Natural killer cell (primary cell): ENCODE results near the gene TMTC2. TPM values are rescaled to one million over a fixed set of nuclear protein-coding genes. Genes with fewer than 3 reads are reported as not detected.

Experiments
- ATAC-seq, 3 donors: fragments of 150-1000 bp in 2 of 3; fragments of 200-7000 bp in 1 of 3; cut with Tn5 transposase; 1 replicate in 1 of 3; 2 replicates in 2 of 3; pipeline ENCODE4 v1.10.0; 2021; ENCODE audit warnings: mild to moderate bottlenecking in 2 of 3, moderate library complexity in 2 of 3
- DNase-seq, 2 donors: peaks; one replicate each; pipeline versions ENCODE4 v3.0.0 to v3.0.0-alpha.2; 2013 to 2021; ENCODE audit warnings: mixed read lengths in 1 of 2
- H3K27ac ChIP-seq: one replicate; pipeline ENCODE4 v1.5.1; 2013; ENCODE audit warnings: mild to moderate bottlenecking, low read length
- H3K27me3 ChIP-seq: one replicate; pipeline ENCODE4 v1.6.1; 2013; ENCODE audit warnings: low read length; ENCODE audit not compliant: control insufficient read depth, insufficient read depth
- H3K36me3 ChIP-seq: one replicate; pipeline ENCODE4 v1.6.1; 2013; ENCODE audit warnings: low read length; ENCODE audit not compliant: control insufficient read depth, insufficient read depth
- H3K4me1 ChIP-seq: one replicate; pipeline ENCODE4 v1.6.1; 2013; ENCODE audit warnings: low read length; ENCODE audit not compliant: control insufficient read depth, insufficient read depth
- H3K4me3 ChIP-seq: one replicate; pipeline ENCODE4 v1.5.1; 2013; ENCODE audit warnings: low read length
- H3K9me3 ChIP-seq: one replicate; pipeline ENCODE4 v1.6.1; 2013; ENCODE audit warnings: low read length; ENCODE audit not compliant: control insufficient read depth, insufficient read depth
- H3K27ac Mint-ChIP-seq, 2 donors: one replicate each; pipeline ENCODE4 v1.8.0; 2022; ENCODE audit warnings: mild to moderate bottlenecking in 2 of 2, mixed read lengths in 2 of 2, moderate library complexity in 1 of 2
- H3K27me3 Mint-ChIP-seq, 2 donors: one replicate each; pipeline ENCODE4 v1.8.0; 2022; ENCODE audit warnings: low read depth in 2 of 2, mixed read lengths in 2 of 2
- H3K36me3 Mint-ChIP-seq: one replicate; pipeline ENCODE4 v1.8.0; 2022; ENCODE audit warnings: mixed read lengths
- H3K4me1 Mint-ChIP-seq, 2 donors: one replicate each; pipeline ENCODE4 v1.8.0; 2022; ENCODE audit warnings: mixed read lengths in 2 of 2
- H3K4me3 Mint-ChIP-seq: one replicate; pipeline ENCODE4 v1.8.0; 2022; ENCODE audit warnings: mild to moderate bottlenecking, moderate library complexity, mixed read lengths
- H3K9me3 Mint-ChIP-seq, 2 donors: one replicate each; pipeline ENCODE4 v1.8.0; 2022; ENCODE audit warnings: mixed read lengths in 2 of 2
- CTCF ChIP-seq: fragments of 200-600 bp; IDR thresholded peaks from one replicate; pipeline ENCODE4 v1.8.0; 2022; ENCODE audit warnings: antibody characterized with exemption
- WGBS: methylation state at CpG from one replicate; pipeline ENCODE4 v1.1.7; 2013; ENCODE audit warnings: missing lambda C conversion rate; ENCODE audit not compliant: insufficient coverage; 5-methylcytosine and 5-hydroxymethylcytosine counted together
- intact Hi-C: fragments of 100-400 bp; cut with micrococcal nuclease; formaldehyde crosslinking; loops from one replicate; pipeline ENCODE4 v1.14.2; 2022
- total RNA-seq, 4 donors: library from RNA; stranded (reverse); fragments of 120-200 nt in 1 of 4; gene quantifications; one replicate each; pipeline versions ENCODE4 v1.2.3 to v1.2.4, GENCODE V29; 2013 to 2022

TMTC2 gene
- total RNA-seq, 3 donors from 2014 or later (not counting 1 experiment from before 2014, with no cell fraction given): 1.4 to 2.3 (median 1.6) TPM

- Mint-ChIP-seq H3K4me3 (no peak overlapping the region), H3K27me3 (no peaks in the 10 kb centered on the region), H3K36me3 (no peaks in the 10 kb centered on the region), H3K9me3 (peaks cover 0 to 2% of the 10 kb centered on the region in 2 donors), H3K4me1 (no peaks in the 10 kb centered on the region), H3K27ac (no peak overlapping the region)
- H3K4me3 ChIP-seq: no peak overlapping the region
- DNase-seq: no peak
- H3K36me3 ChIP-seq: no peaks in the 10 kb centered on the region
- no peak for TF ChIP-seq CTCF
- no peaks in the 10 kb centered on the region for H3K27me3 ChIP-seq
- H3K27ac ChIP-seq: no peak overlapping the region
- no peaks in the 10 kb centered on the region for H3K4me1 ChIP-seq
- H3K9me3 ChIP-seq: no peaks in the 10 kb centered on the region
- intact Hi-C loops: no loop called here
- no peak for ATAC-seq
- no CpG with 5 or more reads among the region's 4 CpGs for WGBS
Observed at GRCh38 chr12:82971584-82971983, 284.9 kb downstream of the TMTC2 start.

- Histone ChIP-seq H3K9me3 (no peaks in the 10 kb centered on the region), H3K36me3 (no peaks in the 10 kb centered on the region), H3K27ac (no peak overlapping the region), H3K4me1 (no peaks in the 10 kb centered on the region), H3K27me3 (no peaks in the 10 kb centered on the region), H3K4me3 (no peak overlapping the region)
- WGBS: 93% methylated on average over 3 of the region's 3 CpGs
- Mint-ChIP-seq H3K36me3 (no peaks in the 10 kb centered on the region), H3K4me1 (no peaks in the 10 kb centered on the region), H3K27me3 (no peaks in the 10 kb centered on the region), H3K4me3 (no peak overlapping the region), H3K27ac (no peak overlapping the region), H3K9me3 (peaks cover 0 to 2% of the 10 kb centered on the region in 2 donors)
- TF ChIP-seq CTCF: no peak
- intact Hi-C loops: no loop called here
- ATAC-seq (no peak), DNase-seq (no peak)
Observed at GRCh38 chr12:82972624-82973023, 285.9 kb downstream of the TMTC2 start.

- TF ChIP-seq CTCF: no peak
- H3K27ac Mint-ChIP-seq: no peak overlapping the region
- Histone ChIP-seq H3K36me3 (no peaks in the 10 kb centered on the region), H3K4me1 (no peaks in the 10 kb centered on the region), H3K9me3 (no peaks in the 10 kb centered on the region), H3K27ac (no peak overlapping the region), H3K27me3 (no peaks in the 10 kb centered on the region), H3K4me3 (no peak overlapping the region)
- no peak overlapping the region for H3K4me3 Mint-ChIP-seq
- H3K36me3 Mint-ChIP-seq: no peaks in the 10 kb centered on the region
- DNase-seq (no peak), ATAC-seq (no peak)
- H3K9me3 Mint-ChIP-seq: peaks cover 0 to 2% of the 10 kb centered on the region in 2 donors
- intact Hi-C loops: no loop called here
- no peaks in the 10 kb centered on the region for H3K4me1 Mint-ChIP-seq
- WGBS: 78% methylated on average over 1 of the region's 3 CpGs
- H3K27me3 Mint-ChIP-seq: no peaks in the 10 kb centered on the region
Observed at GRCh38 chr12:82973592-82973991, 286.9 kb downstream of the TMTC2 start.

- H3K36me3 Mint-ChIP-seq: no peaks in the 10 kb centered on the region
- intact Hi-C loops: no loop called here
- no peaks in the 10 kb centered on the region for H3K4me1 Mint-ChIP-seq
Observed at GRCh38 chr12:82981150-82981549, 294.4 kb downstream of the TMTC2 start.

More at GRCh38 chr12:82981150-82981549, 294.4 kb downstream of the TMTC2 start:
- Mint-ChIP-seq H3K9me3 (peaks cover 2 to 3% of the 10 kb centered on the region in 2 donors), H3K27ac (no peak overlapping the region), H3K4me3 (no peak overlapping the region), H3K27me3 (no peaks in the 10 kb centered on the region)
- Histone ChIP-seq H3K4me1 (no peaks in the 10 kb centered on the region), H3K36me3 (no peaks in the 10 kb centered on the region), H3K9me3 (no peaks in the 10 kb centered on the region), H3K27me3 (no peaks in the 10 kb centered on the region), H3K27ac (no peak overlapping the region), H3K4me3 (no peak overlapping the region)
- DNase-seq (no peak), ATAC-seq (no peak)
- no CpG with 5 or more reads among the region's 1 CpG for WGBS
- TF ChIP-seq CTCF: no peak
